Fibroblast of skin of abdomen (primary cell): Measurements from ENCODE around the gene EMP2.
"Not testable (repeated sequence)": the region's sequence is repeated elsewhere in the genome, so short reads cannot be mapped to it uniquely, and the experiment has no call there.

Source experiments
- DNase-seq: peaks from one replicate; pipeline ENCODE4 v3.0.0-alpha.2; 2013

The EMP2 gene

DNA sequence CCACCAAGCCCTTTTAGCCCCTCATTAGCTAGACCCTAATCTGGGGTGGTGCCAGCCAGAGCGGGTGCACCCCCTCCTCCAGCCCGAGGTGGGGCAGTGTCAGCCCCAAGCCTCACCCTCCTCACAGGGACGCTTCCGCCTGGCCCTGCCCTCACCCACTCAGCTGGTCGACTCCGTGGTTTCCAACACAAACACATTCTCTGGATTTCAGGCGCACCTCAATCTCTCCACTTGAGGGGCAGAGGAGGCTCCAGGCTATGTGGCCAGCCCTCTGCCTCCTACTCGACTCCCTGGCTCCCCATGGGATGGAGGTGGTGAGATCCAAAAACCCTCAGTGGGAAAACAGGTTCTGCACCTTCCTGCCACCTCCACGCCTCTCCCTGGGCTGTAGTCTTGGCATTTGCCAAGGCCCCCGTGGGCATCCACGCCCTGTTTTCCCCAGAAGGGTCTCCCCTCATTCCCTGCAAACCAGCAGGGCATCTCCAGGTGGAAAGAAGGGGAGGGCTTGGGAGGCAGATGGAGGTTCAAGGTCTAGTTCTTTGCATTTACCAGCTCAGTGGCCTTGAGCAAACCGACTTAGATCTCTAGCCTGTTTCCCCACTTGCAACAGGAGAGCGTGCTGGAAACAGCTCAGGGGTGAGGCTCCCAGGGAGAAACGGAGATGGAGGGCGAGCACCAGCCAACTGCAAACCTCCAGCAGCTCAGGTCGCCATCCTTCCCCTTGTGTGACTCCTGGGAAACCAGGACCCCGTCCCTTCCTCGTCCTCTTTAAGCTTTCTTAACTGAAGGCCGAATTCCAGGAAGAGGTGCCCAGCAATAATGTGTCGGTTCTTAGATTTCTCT lies 1.7 kb downstream of the EMP2 start:
- DNase-seq = no peak

GRCh38 chr16:10577305-10578202 lies 2.8 kb downstream of the EMP2 start:
- peak; percentile 64 for DNase-seq

- no peak for DNase-seq
Measured at GRCh38 chr16:10576390-10577304, 3.8 kb downstream of the EMP2 start.

DNA sequence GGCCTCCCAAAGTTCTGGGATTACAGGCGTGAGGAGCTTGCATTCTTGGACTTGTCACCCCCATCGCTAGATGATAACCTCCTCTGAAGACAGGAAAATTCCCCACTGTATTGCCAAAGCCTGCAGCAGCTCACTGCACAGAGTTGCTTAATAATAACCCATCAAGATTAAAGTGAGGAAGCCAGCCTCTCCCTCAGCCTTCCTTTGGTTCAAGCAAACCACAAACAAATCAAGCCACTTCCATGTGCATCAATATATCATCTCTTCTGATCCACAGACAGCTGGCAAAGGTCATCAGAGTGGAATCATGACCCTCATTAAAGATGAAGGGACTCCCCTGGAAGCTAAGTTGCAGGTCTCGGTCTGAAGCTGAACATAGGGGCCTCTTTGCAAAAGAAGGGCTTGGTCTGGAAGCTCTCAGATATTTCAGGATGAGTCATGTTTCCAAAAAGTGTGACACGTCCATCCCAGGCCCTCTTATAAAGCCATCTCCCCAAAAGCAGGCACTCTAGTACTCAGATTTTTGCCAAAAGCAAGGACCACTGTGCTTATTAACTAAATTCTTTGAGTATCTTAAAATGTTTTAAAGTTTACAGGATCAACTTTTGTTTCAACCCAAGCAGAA lies 4.8 kb downstream of the EMP2 start:
- DNase-seq = no peak

DNA sequence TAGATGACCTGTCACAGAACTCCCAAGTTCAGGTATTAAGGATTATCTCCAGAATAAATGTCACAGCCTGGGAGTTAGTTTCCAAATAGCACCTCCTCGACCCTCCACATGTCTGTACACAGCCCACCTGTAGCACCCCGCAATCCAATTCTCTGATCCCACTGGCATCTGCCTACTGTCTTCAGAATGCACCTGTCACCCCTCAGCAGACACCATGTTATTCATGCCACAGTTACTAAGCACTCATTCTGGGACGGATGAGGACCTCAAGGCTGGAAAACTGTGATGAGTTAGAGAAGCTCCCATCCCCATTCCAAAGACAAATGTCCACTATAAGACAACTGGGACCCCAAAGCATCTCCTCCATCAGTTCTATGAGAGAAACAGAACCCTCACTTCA lies 7.8 kb downstream of the EMP2 start:
- DNase-seq = no peak

DNA sequence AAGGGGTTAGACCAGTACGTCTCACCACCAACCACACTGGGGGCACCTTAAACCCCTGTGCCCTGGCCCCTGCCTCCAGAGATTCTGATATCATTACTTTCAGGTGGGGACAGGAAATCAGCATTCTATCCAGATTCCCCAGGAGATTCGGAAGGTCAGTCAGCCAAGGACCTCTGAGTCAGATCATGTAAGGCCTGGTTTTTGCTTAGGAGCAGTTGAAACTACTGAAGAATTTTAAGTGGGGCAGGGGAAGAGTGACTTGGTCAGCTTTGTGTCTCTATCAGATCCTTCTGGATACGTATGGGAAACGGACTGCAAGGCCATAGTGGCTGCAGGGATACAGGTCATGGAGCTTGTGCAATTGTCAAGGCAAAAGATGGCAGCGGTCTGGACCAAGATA lies 9.0 kb downstream of the EMP2 start:
- no peak for DNase-seq

- no peak for DNase-seq
Measured at GRCh38 chr16:10569621-10570020, 10.8 kb downstream of the EMP2 start.

- no peak for DNase-seq
Measured at GRCh38 chr16:10566613-10567012, 13.8 kb downstream of the EMP2 start.

DNA sequence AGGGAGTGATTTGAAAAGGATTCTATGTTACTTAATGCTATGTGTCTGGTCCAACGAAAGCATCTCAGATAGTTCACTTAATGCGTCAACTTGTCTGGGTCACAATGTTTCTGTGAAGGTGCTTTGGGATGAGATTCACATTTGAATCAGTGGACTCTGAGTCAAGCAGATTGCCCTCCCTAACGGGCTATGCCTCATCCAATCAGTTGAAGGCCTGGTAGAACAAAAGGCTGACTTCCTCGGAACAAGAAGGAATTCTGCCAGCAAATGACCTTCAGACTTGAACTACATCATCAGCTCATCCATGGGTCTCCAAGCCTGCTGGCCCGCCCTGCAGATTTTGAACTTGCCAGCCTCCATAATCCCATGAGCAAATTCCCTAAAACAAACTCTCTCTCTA lies 15.2 kb downstream of the EMP2 start:
- DNase-seq = no peak

- no peak for DNase-seq
Measured at GRCh38 chr16:10564591-10564990, 15.8 kb downstream of the EMP2 start.

- DNase-seq = no peak
Measured at GRCh38 chr16:10562361-10562899, 18.0 kb downstream of the EMP2 start.

- DNase-seq = no peak
Measured at GRCh38 chr16:10561425-10561824, 19.0 kb downstream of the EMP2 start.

DNA sequence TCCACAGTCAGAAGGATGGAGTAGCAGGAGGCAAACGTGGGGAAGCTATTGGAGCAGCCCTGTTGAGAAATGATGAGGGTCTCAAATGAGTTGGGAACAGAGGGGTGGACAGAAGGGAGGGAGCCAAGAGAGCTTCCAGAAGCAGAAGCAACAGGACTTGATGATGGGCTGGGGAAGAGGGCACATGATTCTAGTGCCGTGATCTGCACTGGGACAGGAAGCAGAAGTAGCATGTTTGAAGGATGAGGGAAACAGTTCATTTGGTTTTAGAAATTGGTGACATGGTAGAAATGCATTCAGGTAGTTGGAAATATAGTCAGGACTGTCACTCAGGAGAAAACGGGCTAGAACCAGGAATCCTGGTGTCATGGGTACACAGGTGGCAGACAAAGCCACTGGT lies 19.4 kb downstream of the EMP2 start:
- DNase-seq = no peak

GRCh38 chr16:10559792-10560191 lies 20.6 kb downstream of the EMP2 start:
- DNase-seq = not testable (repeated sequence)

GRCh38 chr16:10558746-10559641 lies 21.4 kb downstream of the EMP2 start:
- DNase-seq = no peak

- no peak for DNase-seq
Measured at GRCh38 chr16:10558305-10558704, 22.1 kb downstream of the EMP2 start.

DNA sequence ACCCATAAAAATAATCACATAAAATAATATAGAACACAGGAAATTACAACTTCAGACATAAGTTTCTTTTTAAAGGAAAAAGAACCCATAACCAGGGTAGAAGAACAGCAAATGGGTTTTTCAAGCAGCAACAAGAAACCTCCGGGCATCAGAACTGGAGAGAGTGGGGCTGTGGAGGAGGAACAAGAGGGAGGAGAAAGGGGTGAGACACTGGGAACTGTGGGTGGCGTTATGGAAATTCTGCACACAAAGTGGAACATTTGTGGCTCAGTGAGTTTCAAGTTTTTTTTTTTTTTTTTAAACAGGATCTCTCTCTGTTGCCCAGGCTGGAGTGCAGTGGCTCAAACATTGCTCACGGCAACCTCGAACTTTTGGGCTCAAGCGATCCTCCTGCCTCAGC lies 22.6 kb downstream of the EMP2 start:
- no peak for DNase-seq

- no peak for DNase-seq
Measured at GRCh38 chr16:10556236-10556635, 24.2 kb downstream of the EMP2 start.

- no peak for DNase-seq
Measured at GRCh38 chr16:10554569-10554968, 25.8 kb downstream of the EMP2 start.

DNA sequence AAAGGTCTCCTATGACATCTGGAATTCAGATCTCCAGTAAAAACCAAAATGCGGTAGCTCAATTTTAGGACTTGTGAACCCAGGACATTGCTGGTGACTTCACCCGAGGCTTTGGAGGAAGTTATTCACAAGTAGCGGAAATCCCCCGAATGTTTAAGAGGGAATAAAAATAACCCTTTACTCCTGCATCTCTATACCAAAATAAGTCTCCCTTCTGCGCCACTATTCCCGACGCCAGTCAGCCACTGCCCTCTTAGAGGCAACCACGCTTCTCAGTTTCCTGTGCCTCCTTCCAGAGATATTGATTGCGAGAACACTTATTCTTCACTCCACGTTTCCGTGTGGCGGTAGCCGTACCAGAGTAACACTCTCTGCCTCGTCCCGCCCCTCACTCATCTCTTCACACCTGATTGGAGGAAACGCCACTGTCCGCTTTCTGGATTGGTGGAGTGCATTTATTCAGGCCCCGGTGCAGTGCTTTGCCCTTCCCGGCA lies 27.4 kb downstream of the EMP2 start:
- DNase-seq = no peak

GRCh38 chr16:10552281-10552680 lies 28.1 kb downstream of the EMP2 start:
- DNase-seq = no peak
